Stimulated activated effector memory CD8-positive, alpha-beta T cell treated with anti-CD3 and anti-CD28 coated beads, Interleukin-12 subunit alpha, Interleukin-12 subunit beta, amount 100 ng/mL, for 72 hours (primary cell): Measurements from ENCODE around the gene CDH13.
A peak's percentile ranks its signal among the peaks of the same experiment; 100 is the strongest.

Experiments used
- ATAC-seq: fragments of 150-1000 bp; cut with Tn5 transposase; 2 replicates; pipeline ENCODE4 v1.10.0; 2021
- DNase-seq, 2 donors: peaks; one replicate each; pipeline ENCODE4 v3.0.0; 2021 to 2022; ENCODE audit warnings: low spot score in 2 of 2
- H3K27ac Mint-ChIP-seq: one replicate; pipeline ENCODE4 v1.8.0; 2022; ENCODE audit warnings: mild to moderate bottlenecking, mixed read lengths
- H3K36me3 Mint-ChIP-seq: one replicate; pipeline ENCODE4 v1.8.0; 2022; ENCODE audit warnings: mild to moderate bottlenecking, mixed read lengths
- H3K4me1 Mint-ChIP-seq: one replicate; pipeline ENCODE4 v1.8.0; 2022; ENCODE audit warnings: mixed read lengths
- H3K4me3 Mint-ChIP-seq: one replicate; pipeline ENCODE4 v1.8.0; 2022; ENCODE audit warnings: mild to moderate bottlenecking, mixed read lengths
- H3K9me3 Mint-ChIP-seq: one replicate; pipeline ENCODE4 v1.8.0; 2022; ENCODE audit warnings: mixed read lengths

CDH13 gene

GRCh38 chr16:82937926-82938520 is 311.3 kb downstream of the CDH13 start:
- Mint-ChIP-seq H3K4me3 (no peak overlapping the region), H3K4me1 (peaks cover 17% of the 10 kb centered on the region), H3K9me3 (peaks cover 1% of the 10 kb centered on the region), H3K36me3 (no peaks in the 10 kb centered on the region), H3K27ac (no peak overlapping the region)
- DNase-seq (no peak), ATAC-seq (no peak)

DNA sequence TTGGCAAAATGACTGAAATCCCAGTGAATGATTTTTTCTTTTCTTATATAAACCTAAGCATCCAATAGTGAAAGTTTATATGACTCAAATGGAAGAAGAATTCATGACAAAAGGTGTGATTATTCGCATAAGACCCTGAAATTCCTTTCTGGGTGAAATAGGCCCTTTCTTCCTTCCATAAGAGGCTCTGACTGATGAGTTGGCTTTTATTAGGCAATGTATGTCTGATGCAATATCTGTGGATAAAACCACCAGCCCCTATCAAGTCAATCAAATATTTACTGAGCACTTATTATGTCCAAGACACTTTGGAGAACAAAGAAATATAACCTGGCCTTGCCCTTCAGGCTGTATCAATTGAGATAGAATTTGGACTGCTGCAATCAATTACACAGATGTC is 316.6 kb downstream of the CDH13 start:
- Mint-ChIP-seq H3K27ac (no peak overlapping the region), H3K4me1 (peaks cover 32% of the 10 kb centered on the region), H3K4me3 (no peak overlapping the region), H3K36me3 (no peaks in the 10 kb centered on the region), H3K9me3 (no peaks in the 10 kb centered on the region)
- ATAC-seq: no peak
- no peak for DNase-seq

DNA sequence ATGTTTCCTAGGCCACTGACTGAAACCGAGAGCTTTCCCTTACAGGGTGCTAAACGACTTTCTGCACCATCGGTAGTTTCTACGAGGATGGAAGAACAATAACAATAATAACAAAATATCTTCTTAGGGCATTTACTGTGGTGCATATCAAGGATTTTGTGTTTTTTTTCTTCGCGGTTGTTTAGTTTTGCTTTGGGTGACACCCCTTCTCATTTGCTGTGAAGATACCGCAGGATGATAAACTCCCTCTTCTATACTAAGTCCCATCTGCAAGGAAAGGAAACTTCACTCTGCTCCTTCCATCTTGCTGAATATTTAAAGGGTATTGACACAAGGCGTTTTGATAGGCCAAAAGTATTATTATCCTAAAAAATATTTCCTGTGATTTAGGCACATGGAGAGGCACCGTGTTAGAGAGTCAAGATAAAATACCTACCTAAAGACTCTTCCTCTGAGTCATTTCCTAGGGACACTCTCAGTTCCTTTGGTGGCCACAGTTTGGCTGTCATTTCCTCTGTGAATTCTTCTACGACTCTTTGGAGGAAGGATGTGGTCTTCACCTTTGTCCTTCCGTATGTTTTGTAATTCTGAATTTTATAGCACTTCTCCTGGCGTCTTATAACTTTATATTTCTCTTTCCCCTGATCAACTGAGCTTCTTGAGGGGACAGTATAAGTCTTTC is 318.8 kb downstream of the CDH13 start:
- H3K9me3 Mint-ChIP-seq: no peaks in the 10 kb centered on the region
- no peak overlapping the region for H3K27ac Mint-ChIP-seq
- H3K4me1 Mint-ChIP-seq: peaks cover 25% of the 10 kb centered on the region
- peak overlapping the region; percentile 8 for H3K4me3 Mint-ChIP-seq
- no peaks in the 10 kb centered on the region for H3K36me3 Mint-ChIP-seq
- DNase-seq (no peak), ATAC-seq (peak; percentile 81)

DNA sequence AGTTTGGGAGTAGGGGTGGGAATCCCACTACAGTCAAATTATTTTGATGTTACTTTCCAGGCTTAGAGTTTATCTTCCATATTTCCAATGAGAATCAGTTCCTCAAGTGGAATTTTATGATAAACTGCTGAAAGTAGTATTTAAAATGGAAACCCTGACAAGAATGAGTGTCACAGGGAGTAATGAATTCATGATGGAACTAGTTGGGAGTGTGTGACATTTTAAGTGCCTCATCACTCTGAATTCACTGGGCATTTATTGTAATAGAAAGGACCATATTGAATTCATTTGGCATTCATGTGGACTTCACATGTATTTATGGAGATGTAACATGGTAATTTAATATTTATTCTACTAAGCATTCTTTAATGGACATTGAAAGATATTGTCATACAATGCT is 320.9 kb downstream of the CDH13 start:
- H3K27ac Mint-ChIP-seq: no peak overlapping the region
- ATAC-seq: no peak

GRCh38 chr16:82949016-82949415 is 322.2 kb downstream of the CDH13 start:
- peak; percentile 39 for ATAC-seq
- no peak overlapping the region for H3K4me3 Mint-ChIP-seq
- H3K27ac Mint-ChIP-seq: no peak overlapping the region
- H3K9me3 Mint-ChIP-seq: no peaks in the 10 kb centered on the region
- no peaks in the 10 kb centered on the region for H3K36me3 Mint-ChIP-seq
- H3K4me1 Mint-ChIP-seq: peaks cover 23% of the 10 kb centered on the region
- DNase-seq: no peak

More for the DNA sequence above, 320.9 kb downstream of the CDH13 start:
- H3K4me1 Mint-ChIP-seq: peaks cover 25% of the 10 kb centered on the region
- no peak overlapping the region for H3K4me3 Mint-ChIP-seq
- H3K9me3 Mint-ChIP-seq: no peaks in the 10 kb centered on the region
- H3K36me3 Mint-ChIP-seq: no peaks in the 10 kb centered on the region
- no peak for DNase-seq

- H3K4me3 Mint-ChIP-seq: no peak overlapping the region
- H3K36me3 Mint-ChIP-seq: no peaks in the 10 kb centered on the region
- DNase-seq (no peak), ATAC-seq (no peak)
- H3K9me3 Mint-ChIP-seq: no peaks in the 10 kb centered on the region
- H3K4me1 Mint-ChIP-seq: peaks cover 11% of the 10 kb centered on the region
- H3K27ac Mint-ChIP-seq: no peak overlapping the region
Measured at GRCh38 chr16:82953517-82953916, 326.7 kb downstream of the CDH13 start.

GRCh38 chr16:82954224-82954929 is 327.6 kb downstream of the CDH13 start:
- ATAC-seq (no peak), DNase-seq (no peak)

GRCh38 chr16:82955741-82956348 is 329.1 kb downstream of the CDH13 start:
- H3K36me3 Mint-ChIP-seq: no peaks in the 10 kb centered on the region
- DNase-seq: no peak
- H3K9me3 Mint-ChIP-seq: no peaks in the 10 kb centered on the region
- no peak overlapping the region for H3K27ac Mint-ChIP-seq
- ATAC-seq: peak; percentile 90
- H3K4me3 Mint-ChIP-seq: no peak overlapping the region
- H3K4me1 Mint-ChIP-seq: peaks cover 11% of the 10 kb centered on the region

More at GRCh38 chr16:82954224-82954929, 327.6 kb downstream of the CDH13 start:
- H3K4me3 Mint-ChIP-seq: no peak overlapping the region
- no peaks in the 10 kb centered on the region for H3K36me3 Mint-ChIP-seq
- H3K27ac Mint-ChIP-seq: no peak overlapping the region
- H3K4me1 Mint-ChIP-seq: peaks cover 11% of the 10 kb centered on the region
- no peaks in the 10 kb centered on the region for H3K9me3 Mint-ChIP-seq

DNA sequence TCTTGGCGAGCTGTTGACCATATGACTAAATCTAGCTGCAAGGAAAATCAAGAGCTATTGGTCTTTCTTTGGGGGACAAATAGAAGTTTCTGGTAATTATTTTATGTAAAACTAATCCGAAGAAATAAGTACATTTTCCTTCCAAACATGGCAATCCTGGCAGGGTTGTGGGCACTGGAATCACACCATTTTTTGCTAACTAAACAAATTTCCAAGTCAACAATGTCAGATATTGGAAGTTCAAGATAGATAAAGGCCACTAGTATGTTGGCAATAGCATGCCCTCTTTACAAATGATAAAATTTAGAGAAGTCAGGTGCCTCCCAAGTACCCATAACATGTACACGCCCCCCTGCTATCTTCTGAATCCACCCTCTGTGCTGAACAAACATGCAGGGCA is 330.4 kb downstream of the CDH13 start:
- no peaks in the 10 kb centered on the region for H3K36me3 Mint-ChIP-seq
- H3K9me3 Mint-ChIP-seq: no peaks in the 10 kb centered on the region
- DNase-seq: no peak
- H3K27ac Mint-ChIP-seq: no peak overlapping the region
- H3K4me3 Mint-ChIP-seq: no peak overlapping the region
- peaks cover 11% of the 10 kb centered on the region for H3K4me1 Mint-ChIP-seq
- ATAC-seq: no peak

- DNase-seq: no peak
- ATAC-seq: no peak
- Mint-ChIP-seq H3K4me3 (no peak overlapping the region), H3K36me3 (no peaks in the 10 kb centered on the region), H3K4me1 (peaks cover 7% of the 10 kb centered on the region), H3K27ac (no peak overlapping the region), H3K9me3 (no peaks in the 10 kb centered on the region)
Measured at GRCh38 chr16:82960918-82961317, 334.1 kb downstream of the CDH13 start.

GRCh38 chr16:82963653-82964052 is 336.9 kb downstream of the CDH13 start:
- no peak overlapping the region for H3K4me3 Mint-ChIP-seq
- H3K27ac Mint-ChIP-seq: no peak overlapping the region
- H3K9me3 Mint-ChIP-seq: no peaks in the 10 kb centered on the region
- DNase-seq (no peak), ATAC-seq (no peak)
- no peaks in the 10 kb centered on the region for H3K4me1 Mint-ChIP-seq
- no peaks in the 10 kb centered on the region for H3K36me3 Mint-ChIP-seq

DNA sequence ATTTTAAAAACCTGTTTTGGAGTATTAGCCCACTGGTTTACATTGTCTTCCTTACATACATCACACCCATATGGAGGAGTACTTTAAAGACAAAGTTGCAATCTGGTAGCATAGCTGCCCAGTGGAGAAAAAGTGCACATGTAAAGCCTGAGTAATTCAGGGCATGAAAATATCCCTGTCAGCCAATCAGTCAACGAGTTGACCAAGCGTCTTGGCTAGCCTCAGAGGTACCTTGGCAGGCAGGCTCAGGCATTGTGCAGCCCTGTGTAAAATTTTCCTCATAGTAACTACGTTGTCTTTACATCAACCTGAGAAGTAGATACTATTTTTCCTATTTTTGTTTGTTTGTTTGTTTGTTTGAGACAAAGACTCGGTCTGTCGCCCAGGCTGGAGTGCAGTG is 339.0 kb downstream of the CDH13 start:
- Mint-ChIP-seq H3K9me3 (no peaks in the 10 kb centered on the region), H3K36me3 (no peaks in the 10 kb centered on the region), H3K4me3 (no peak overlapping the region), H3K27ac (no peak overlapping the region), H3K4me1 (no peaks in the 10 kb centered on the region)
- DNase-seq (no peak), ATAC-seq (no peak)

- Mint-ChIP-seq H3K27ac (no peak overlapping the region), H3K36me3 (no peaks in the 10 kb centered on the region), H3K4me1 (no peaks in the 10 kb centered on the region), H3K4me3 (no peak overlapping the region), H3K9me3 (no peaks in the 10 kb centered on the region)
- ATAC-seq (no peak), DNase-seq (no peak)
Measured at GRCh38 chr16:82967424-82967823, 340.7 kb downstream of the CDH13 start.

- DNase-seq (no peak), ATAC-seq (no peak)
- Mint-ChIP-seq H3K4me1 (no peaks in the 10 kb centered on the region), H3K36me3 (no peaks in the 10 kb centered on the region), H3K9me3 (no peaks in the 10 kb centered on the region), H3K27ac (no peak overlapping the region), H3K4me3 (no peak overlapping the region)
Measured at GRCh38 chr16:82971126-82971525, 344.4 kb downstream of the CDH13 start.

DNA sequence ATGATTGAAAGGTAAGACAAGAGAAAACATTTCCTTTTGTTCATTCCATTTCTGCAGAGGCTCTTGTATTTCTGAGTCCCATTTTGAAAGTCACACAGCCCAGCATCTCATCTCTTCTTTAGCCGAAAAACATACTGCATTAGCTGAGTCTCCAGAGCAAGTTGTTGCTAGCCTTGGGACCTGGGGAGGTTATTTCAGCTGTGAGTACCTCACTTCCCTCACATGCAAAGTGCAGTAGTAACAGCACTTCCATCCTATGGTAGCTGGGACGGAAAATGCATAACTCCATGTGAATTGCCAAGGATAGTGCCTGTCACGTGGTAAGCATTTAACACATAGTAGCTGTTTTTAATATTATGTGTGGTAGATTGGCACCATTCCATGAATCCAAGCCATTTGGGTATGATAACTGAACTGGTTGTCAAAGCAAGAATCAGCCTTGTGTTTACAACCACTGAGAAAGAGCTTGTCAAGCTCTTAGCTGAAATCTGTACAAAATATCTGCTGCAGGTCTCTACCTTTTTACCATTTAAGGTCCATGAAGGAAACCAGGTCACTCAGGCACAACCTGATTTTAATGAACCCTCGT is 345.7 kb downstream of the CDH13 start:
- no peak for DNase-seq
- no peak overlapping the region for H3K27ac Mint-ChIP-seq
- ATAC-seq: no peak
- no peaks in the 10 kb centered on the region for H3K36me3 Mint-ChIP-seq
- H3K4me3 Mint-ChIP-seq: no peak overlapping the region
- H3K4me1 Mint-ChIP-seq: no peaks in the 10 kb centered on the region
- H3K9me3 Mint-ChIP-seq: peaks cover under 1% of the 10 kb centered on the region
